K562 (cell line): ENCODE measurements around the gene METTL18. TPM values are rescaled to one million over a fixed set of nuclear protein-coding genes. Genes with fewer than 3 reads are reported as not detected.
A peak's percentile ranks its signal among the peaks of the same experiment; 100 is the strongest.

Source experiments
- ATAC-seq: fragments of 200-7000 bp; cut with Tn5 transposase; 3 replicates; pipeline ENCODE4 v1.9.1; 2020; ENCODE audit warnings: moderate library complexity
- BruUV-seq: library from RNA; stranded (reverse); fragments of 400-500 nt; replicated peaks from 2 replicates; lab custom pipeline; 2021; lab: Mats Ljungman, UMichigan
- CTCF ChIA-PET: fragments of 300-600 bp; formaldehyde crosslinking; extraction: SDS; loops from one replicate; lab custom pipeline; 2021; ENCODE audit warnings: low intra/inter-chr PET ratio; lab: Yijun Ruan, JAX
- POLR2A ChIA-PET: fragments of 300-600, 350-650 bp; sonication (Branson Sonifier 250); formaldehyde crosslinking; extraction: SDS; loops from one replicate; lab custom pipeline; 2021; ENCODE audit warnings: antibody characterized with exemption, inconsistent platforms; lab: Yijun Ruan, JAX
- DNase-seq, 4 experiments: peaks; one replicate each; pipeline versions ENCODE4 v3.0.0 to v3.0.0-alpha.2; 2011 to 2018; ENCODE audit warnings: low spot score in 3 of 4, mixed read lengths in 3 of 4; ENCODE audit errors: extremely low read depth in 1 of 4
- FAIRE-seq: peaks from 2 replicates; lab custom pipeline; 2011; peaks lifted over from hg19 to GRCh38; lab: Jason Lieb, UNC
- H2AFZ ChIP-seq: 2 replicates; pipeline ENCODE4 v1.6.0; 2011; ENCODE audit warnings: low read depth, low read length, control low read depth, inconsistent platforms
- H3K27ac ChIP-seq: fragments of 200-600 bp; 3 replicates; pipeline ENCODE4 v1.8.0; 2011; ENCODE audit warnings: low read depth, mild to moderate bottlenecking, control low read depth, inconsistent platforms, low read length, moderate library complexity, mixed read lengths; ENCODE audit errors: extremely low read depth
- H3K27me3 ChIP-seq, 2 experiments: fragments of 300-600 bp in 1 of 2; 2 replicates in 1 of 2; 3 replicates in 1 of 2; pipeline versions ENCODE4 v1.6.0 to v1.8.0; 2011; ENCODE audit warnings: inconsistent platforms in 2 of 2, low read length in 2 of 2, mild to moderate bottlenecking in 1 of 2, mixed read lengths in 1 of 2, moderate library complexity in 1 of 2; ENCODE audit not compliant: control insufficient read depth in 2 of 2, insufficient read depth in 2 of 2
- H3K36me3 ChIP-seq: fragments of 300-600 bp; 3 replicates; pipeline ENCODE4 v1.8.0; 2011; ENCODE audit warnings: mild to moderate bottlenecking, low read length, inconsistent platforms; ENCODE audit not compliant: control insufficient read depth, insufficient read depth
- H3K4me1 ChIP-seq, 2 experiments: fragments of 200-600 bp in 1 of 2; replicated peaks in 1 of 2; 2 replicates in 1 of 2; 3 replicates in 1 of 2; pipeline versions ENCODE4 v1.5.1 to v1.8.0; 2011; ENCODE audit warnings: inconsistent platforms in 2 of 2, low read length in 2 of 2, mild to moderate bottlenecking in 1 of 2, mixed read lengths in 1 of 2, moderate library complexity in 1 of 2; ENCODE audit not compliant: control insufficient read depth in 2 of 2, insufficient read depth in 2 of 2
- H3K4me2 ChIP-seq: 2 replicates; pipeline ENCODE4 v1.6.1; 2011; ENCODE audit warnings: low read length, control low read depth, inconsistent platforms, mixed read lengths; ENCODE audit not compliant: insufficient read depth
- H3K4me3 ChIP-seq: fragments of 200-600 bp; sonication (generic), shearing (Covaris generic); 2 replicates; pipeline ENCODE4 v1.5.1; 2016; ENCODE audit warnings: control low read depth, inconsistent platforms
- H3K79me2 ChIP-seq: fragments of 200-600 bp; 3 replicates; pipeline ENCODE4 v1.8.0; 2011; ENCODE audit warnings: low read length, inconsistent platforms; ENCODE audit not compliant: control insufficient read depth, insufficient read depth
- H3K9ac ChIP-seq, 2 experiments: 2 replicates each; pipeline versions ENCODE4 v1.6.0 to v1.6.1; 2011; ENCODE audit warnings: low read depth in 2 of 2, low read length in 2 of 2, control low read depth in 1 of 2, inconsistent platforms in 1 of 2, mild to moderate bottlenecking in 1 of 2, mixed read lengths in 1 of 2; ENCODE audit not compliant: insufficient read depth in 1 of 2
- H3K9me1 ChIP-seq: one replicate; pipeline ENCODE4 v1.6.0; 2011; ENCODE audit warnings: inconsistent platforms, mild to moderate bottlenecking, low read length, moderate library complexity; ENCODE audit not compliant: control insufficient read depth, insufficient read depth
- H3K9me3 ChIP-seq: replicated peaks from 2 replicates; pipeline ENCODE4 v1.5.1; 2011; ENCODE audit warnings: low read depth, low read length, inconsistent platforms; ENCODE audit not compliant: control insufficient read depth, insufficient read depth
- H4K20me1 ChIP-seq: replicated peaks from 2 replicates; pipeline ENCODE4 v1.6.1; 2011; ENCODE audit warnings: low read length, inconsistent platforms, mixed read lengths; ENCODE audit not compliant: control insufficient read depth, insufficient read depth
- BRD4 ChIP-seq: fragments of 200-600 bp; sonication (generic); IDR thresholded peaks from 2 replicates; pipeline ENCODE4 v1.6.1; 2017; ENCODE audit warnings: inconsistent platforms
- CCNT2 ChIP-seq: IDR thresholded peaks from 2 replicates; pipeline ENCODE4 v1.6.1; 2011; ENCODE audit warnings: borderline replicate concordance, low read depth, mild to moderate bottlenecking, moderate library complexity, mixed read lengths, low read length; ENCODE audit not compliant: insufficient read length; ENCODE audit errors: extremely low read depth
- CEBPB ChIP-seq: fragments of 450-650 bp; IDR thresholded peaks from 2 replicates; pipeline ENCODE4 v1.6.1; 2016; ENCODE audit warnings: missing genetic modification characterization, missing compliant biosample characterization
- CEBPG ChIP-seq, 3 experiments: fragments of 200-800 bp in 1 of 3; sonication (Bioruptor generic) in 1 of 3; sonication (generic) in 1 of 3; formaldehyde crosslinking in 1 of 3; IDR thresholded peaks in 2 of 3; conservative IDR thresholded peaks in 1 of 3; 2 replicates each; pipeline versions ENCODE4 v1.6.1 to v1.8.0; 2016 to 2022; ENCODE audit warnings: missing compliant biosample characterization in 2 of 3, missing genetic modification characterization in 2 of 3, mild to moderate bottlenecking in 1 of 3, missing genetic modification reagents in 1 of 3
- GATAD2B ChIP-seq: fragments of 450-650 bp; IDR thresholded peaks from 2 replicates; pipeline ENCODE4 v1.6.1; 2017; ENCODE audit warnings: mild to moderate bottlenecking, borderline replicate concordance
- RBM25 ChIP-seq: fragments of 200-400 bp; formaldehyde crosslinking; IDR thresholded peaks from 2 replicates; pipeline ENCODE4 v1.6.1; 2018; ENCODE audit warnings: low read length, low read depth, moderate library complexity; ENCODE audit not compliant: severe bottlenecking
- RNF2 ChIP-seq: sonication (generic); IDR thresholded peaks from 2 replicates; pipeline ENCODE4 v1.6.1; 2016
- SUPT5H ChIP-seq: fragments of 450-650 bp; IDR thresholded peaks from 2 replicates; pipeline ENCODE4 v1.6.1; 2016
- ZNF165 ChIP-seq: fragments of 250-450 bp; sonication (Bioruptor Pico); IDR thresholded peaks from 2 replicates; pipeline ENCODE4 v1.4.0; 2020; ENCODE audit warnings: borderline replicate concordance
- WGBS: fragments of 100-300 bp; shearing (Covaris generic); methylation state at CpG from one replicate; pipeline ENCODE4 v1.1.6; 2016; ENCODE audit warnings: low coverage, mixed read lengths; ENCODE audit not compliant: insufficient coverage; ENCODE audit errors: missing lambda C conversion rate; 5-methylcytosine and 5-hydroxymethylcytosine counted together
- in situ Hi-C: fragments of 300-500 bp; cut with MboI; formaldehyde crosslinking; loops from 4 replicates; pipeline ENCODE4 v1.15.0; 2018; ENCODE audit warnings: inconsistent platforms, mixed read lengths
- intact Hi-C: fragments of 100-400 bp; cut with micrococcal nuclease; formaldehyde crosslinking; loops from 2 replicates; pipeline ENCODE4 v1.14.2; 2022
- polyA plus RNA-seq, 8 experiments: library from polyadenylated mRNA; depleted of rRNA in 4 of 8; stranded (reverse) in 5 of 8; unstranded in 3 of 8; fragments of >200 nt; fragmentation: Nextera tagmentation in 2 of 8; fragmentation: Illumina TruSeq in 1 of 8; extraction: Ambion mirVana in 2 of 8; extraction: Trizol in 1 of 8; gene quantifications; 2 replicates each; pipeline versions ENCODE4 v1.2.1 to v1.2.3, GENCODE V29; 2011 to 2014; ENCODE audit warnings: inconsistent platforms in 1 of 8, missing spikeins in 1 of 8
- total RNA-seq, 7 experiments: library from RNA; depleted of rRNA in 6 of 7; stranded (reverse); fragments of >200 nt in 6 of 7; fragmentation: Illumina TruSeq in 2 of 7; extraction: Trizol in 2 of 7; gene quantifications; 2 replicates each; pipeline versions ENCODE4 v1.2.1 to v1.2.3, GENCODE V29; 2011 to 2021; ENCODE audit warnings: low replicate concordance in 1 of 7
- TF ChIP-seq, protein P1 (sequence below), 3 experiments: fragments of 200-800 bp in 1 of 3; sonication (Bioruptor generic) in 1 of 3; sonication (generic) in 1 of 3; formaldehyde crosslinking in 1 of 3; IDR thresholded peaks; 2 replicates each; pipeline versions ENCODE4 v1.6.1 to v1.8.0; 2016 to 2022; ENCODE audit warnings: mild to moderate bottlenecking in 2 of 3, missing compliant biosample characterization in 2 of 3, missing genetic modification characterization in 2 of 3, missing genetic modification reagents in 1 of 3
- TF ChIP-seq, protein P2 (sequence below): sonication (generic); formaldehyde crosslinking; IDR thresholded peaks from 2 replicates; pipeline ENCODE4 v1.9.0; 2022; ENCODE audit warnings: mild to moderate bottlenecking, missing genetic modification reagents
- TF ChIP-seq, protein P3 (sequence below): fragments of 200-800 bp; sonication (Bioruptor generic); IDR thresholded peaks from 2 replicates; pipeline ENCODE4 v1.6.1; 2017; ENCODE audit warnings: missing genetic modification characterization, missing compliant biosample characterization

The METTL18 gene
- total and polyA plus RNA-seq, 9 of the 15 experiments (the other 6 are each of a cell fraction or from before 2014, with no cell fraction given) = 9.5 to 40.2 (median 14.7) TPM

DNA sequence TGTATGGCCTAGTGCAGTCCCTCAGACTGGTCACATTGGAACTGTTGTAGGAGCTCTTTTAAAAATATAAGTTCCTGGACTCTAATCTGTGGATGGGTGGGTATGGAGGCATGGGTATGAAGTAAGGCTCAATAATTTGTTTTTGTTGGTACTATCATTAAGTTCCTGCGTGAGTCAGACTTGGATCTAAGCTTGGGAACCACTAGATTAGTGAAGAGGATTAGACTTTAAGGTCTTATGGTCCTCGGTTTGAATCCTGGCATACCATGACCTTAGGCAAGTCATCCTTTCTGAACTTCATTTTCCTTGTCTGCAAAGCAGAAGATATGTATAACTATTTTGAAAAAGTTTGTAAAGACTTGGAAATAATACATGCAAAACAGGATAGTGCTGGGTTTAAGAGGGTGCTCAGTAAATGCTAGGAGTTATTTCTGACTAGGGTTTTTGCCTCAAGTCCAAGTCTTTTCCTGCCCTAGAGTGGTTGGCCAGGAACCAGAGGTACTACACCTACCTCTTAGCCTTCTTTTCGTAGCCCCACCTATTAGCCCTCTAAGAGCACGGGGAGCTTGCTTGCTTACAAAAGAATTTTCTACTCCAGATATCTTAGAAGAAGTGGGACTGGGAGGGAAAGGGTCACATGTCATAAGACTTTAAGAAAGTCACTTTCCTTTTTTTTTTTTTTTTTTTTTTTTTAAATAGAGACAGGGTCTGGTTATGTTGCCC, 38.6 kb upstream of the METTL18 start (continued):
- TF ChIP-seq, protein P1, sequence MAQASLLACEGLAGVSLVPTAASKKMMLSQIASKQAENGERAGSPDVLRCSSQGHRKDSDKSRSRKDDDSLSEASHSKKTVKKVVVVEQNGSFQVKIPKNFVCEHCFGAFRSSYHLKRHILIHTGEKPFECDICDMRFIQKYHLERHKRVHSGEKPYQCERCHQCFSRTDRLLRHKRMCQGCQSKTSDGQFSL (CRISPR knock-in tag; IDR thresholded peaks at IDR 0.05) = no peak
- TF ChIP-seq, protein P1 (tag; IDR thresholded peaks at IDR 0.05) = no peak
- TF ChIP-seq, protein P2, sequence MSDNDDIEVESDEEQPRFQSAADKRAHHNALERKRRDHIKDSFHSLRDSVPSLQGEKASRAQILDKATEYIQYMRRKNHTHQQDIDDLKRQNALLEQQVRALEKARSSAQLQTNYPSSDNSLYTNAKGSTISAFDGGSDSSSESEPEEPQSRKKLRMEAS (CRISPR knock-in tag) = no peak
- no peak for TF ChIP-seq SUPT5H
- TF ChIP-seq, all 486 proteins: peak for 0

DNA sequence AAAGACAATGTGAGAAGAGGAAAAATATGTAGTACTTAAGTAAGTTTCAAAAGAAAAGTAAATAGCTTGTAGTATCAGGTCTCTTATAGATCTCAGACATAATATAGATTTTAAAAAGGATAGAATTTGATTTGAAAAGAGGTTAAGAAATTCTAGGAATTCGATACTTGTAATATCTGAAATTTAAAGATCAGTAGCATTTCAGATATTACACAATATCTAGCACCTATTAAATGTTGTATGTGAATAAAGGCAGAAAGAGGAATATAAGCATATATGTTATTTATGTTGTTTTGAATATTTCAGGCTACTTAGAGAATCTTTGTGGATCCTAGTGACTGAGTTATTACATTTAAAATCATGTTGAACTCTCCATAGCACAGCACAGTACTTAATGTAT, 35.0 kb upstream of the METTL18 start:
- H3K9me3 ChIP-seq = no peaks in the 10 kb centered on the region
- no peaks in the 10 kb centered on the region for H4K20me1 ChIP-seq
- FAIRE-seq (no peak), DNase-seq (no peak), ATAC-seq (no peak)
- H3K4me1 ChIP-seq = no peaks in the 10 kb centered on the region
- peak; percentile 72 for TF ChIP-seq CEBPB
- no peak for TF ChIP-seq GATAD2B
- no peak for TF ChIP-seq ZNF165 (CRISPR knock-in tag)
- TF ChIP-seq CEBPG (CRISPR knock-in tag; IDR thresholded peaks at IDR 0.05) = no peak
- peak in 1 of 2 experiments; percentile 85; a peak in 3 of 4 replicates for TF ChIP-seq CEBPG (tag; conservative IDR thresholded peaks at IDR 0.05 in 1 of 2, IDR thresholded peaks at IDR 0.05 in 1 of 2)
- TF ChIP-seq RBM25 = peak; percentile 24
- no peak for TF ChIP-seq BRD4
- no peak for TF ChIP-seq RNF2
- TF ChIP-seq CCNT2 = no peak
- TF ChIP-seq, protein P3, sequence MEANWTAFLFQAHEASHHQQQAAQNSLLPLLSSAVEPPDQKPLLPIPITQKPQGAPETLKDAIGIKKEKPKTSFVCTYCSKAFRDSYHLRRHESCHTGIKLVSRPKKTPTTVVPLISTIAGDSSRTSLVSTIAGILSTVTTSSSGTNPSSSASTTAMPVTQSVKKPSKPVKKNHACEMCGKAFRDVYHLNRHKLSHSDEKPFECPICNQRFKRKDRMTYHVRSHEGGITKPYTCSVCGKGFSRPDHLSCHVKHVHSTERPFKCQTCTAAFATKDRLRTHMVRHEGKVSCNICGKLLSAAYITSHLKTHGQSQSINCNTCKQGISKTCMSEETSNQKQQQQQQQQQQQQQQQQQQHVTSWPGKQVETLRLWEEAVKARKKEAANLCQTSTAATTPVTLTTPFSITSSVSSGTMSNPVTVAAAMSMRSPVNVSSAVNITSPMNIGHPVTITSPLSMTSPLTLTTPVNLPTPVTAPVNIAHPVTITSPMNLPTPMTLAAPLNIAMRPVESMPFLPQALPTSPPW (CRISPR knock-in tag) = no peak
- intact Hi-C loops (no loop called here), in situ Hi-C loops (no loop called here)
- no peak overlapping the region for H3K9ac ChIP-seq
- no peak overlapping the region for H3K4me2 ChIP-seq
- ChIA-PET CTCF (no interaction called here), POLR2A (no interaction called here)
- H3K4me3 ChIP-seq = no peak overlapping the region
- no peaks in the 10 kb centered on the region for H3K79me2 ChIP-seq
- no TSS peak for BruUV-seq
- peaks cover 79% of the 10 kb centered on the region for H3K36me3 ChIP-seq
- H3K9me1 ChIP-seq = no peaks in the 10 kb centered on the region
- 100% methylated on average over 1 of the region's 1 CpG for WGBS
- no peak overlapping the region for H2AFZ ChIP-seq
- no peak overlapping the region for H3K27ac ChIP-seq
- no peaks in the 10 kb centered on the region for H3K27me3 ChIP-seq
